Activated CD4-positive, CD25-positive, alpha-beta regulatory T cell (primary cell): ENCODE data around the gene UBLCP1.
"Not testable (repeated sequence)": the region's sequence is repeated elsewhere in the genome, so short reads cannot be mapped to it uniquely, and the experiment has no call there.

Experiments used
- DNase-seq, 4 experiments: peaks; one replicate each; lab custom pipeline; 2025; lab: John Stamatoyannopoulos, UW

UBLCP1 gene

GRCh38 chr5:159252195-159252594, 10.9 kb upstream of the UBLCP1 start:
- DNase-seq = no peak

- no peak for DNase-seq
Measured at GRCh38 chr5:159257007-159257406, 6.1 kb upstream of the UBLCP1 start.

- DNase-seq = no peak
Measured at GRCh38 chr5:159257629-159258283, 5.3 kb upstream of the UBLCP1 start.

- no peak for DNase-seq
Measured at GRCh38 chr5:159258361-159258760, 4.7 kb upstream of the UBLCP1 start.

GRCh38 chr5:159260212-159260611, 2.9 kb upstream of the UBLCP1 start:
- not testable (repeated sequence) for DNase-seq

- no peak for DNase-seq
Measured at GRCh38 chr5:159262472-159262858, 625 bp upstream of the UBLCP1 start.

GRCh38 chr5:159263569-159263905, 447 bp downstream of the UBLCP1 start:
- no peak for DNase-seq

GRCh38 chr5:159266764-159267163, 3.7 kb downstream of the UBLCP1 start:
- DNase-seq = not testable (repeated sequence)

- DNase-seq = no peak
Measured at GRCh38 chr5:159269723-159270122, 6.6 kb downstream of the UBLCP1 start.

- no peak for DNase-seq
Measured at GRCh38 chr5:159273923-159274322, 10.8 kb downstream of the UBLCP1 start.

GRCh38 chr5:159274676-159275075, 11.6 kb downstream of the UBLCP1 start:
- DNase-seq = no peak

GRCh38 chr5:159286420-159287035, 23.4 kb downstream of the UBLCP1 start:
- no peak for DNase-seq

- no peak for DNase-seq
Measured at GRCh38 chr5:159290741-159291140, 27.7 kb downstream of the UBLCP1 start.

- DNase-seq = no peak
Measured at GRCh38 chr5:159294921-159295320, 31.8 kb downstream of the UBLCP1 start.

- DNase-seq = not testable (repeated sequence)
Measured at GRCh38 chr5:159297300-159297699, 34.2 kb downstream of the UBLCP1 start.

- no peak for DNase-seq
Measured at GRCh38 chr5:159301466-159301865, 38.4 kb downstream of the UBLCP1 start.

- not testable (repeated sequence) for DNase-seq
Measured at GRCh38 chr5:159301929-159302860, 39.1 kb downstream of the UBLCP1 start.

- DNase-seq = no peak
Measured at GRCh38 chr5:159303286-159303685, 40.2 kb downstream of the UBLCP1 start.

- no peak for DNase-seq
Measured at GRCh38 chr5:159304961-159305595, 42.0 kb downstream of the UBLCP1 start.

GRCh38 chr5:159309689-159310433, 46.8 kb downstream of the UBLCP1 start:
- no peak for DNase-seq

- DNase-seq = no peak
Measured at GRCh38 chr5:159310511-159310910, 47.4 kb downstream of the UBLCP1 start.

GRCh38 chr5:159311063-159311462, 48.0 kb downstream of the UBLCP1 start:
- DNase-seq = no peak
